Esophagus squamous epithelium (tissue), 4 donors: ENCODE data around the gene PTPN5.

Experiments
- CTCF ChIP-seq, 6 experiments: fragments of 450-650 bp in 4 of 6; fragments of 200-600 bp in 2 of 6; sonication (generic) in 2 of 6; IDR thresholded peaks; one replicate each; pipeline ENCODE4 v1.5.1; 2016 to 2019; ENCODE audit warnings: antibody characterized with exemption in 6 of 6, mild to moderate bottlenecking in 4 of 6, moderate library complexity in 4 of 6
- POLR2A ChIP-seq, 4 donors: fragments of 450-650 bp; IDR thresholded peaks; one replicate each; pipeline ENCODE4 v1.6.1; 2017; ENCODE audit warnings: antibody characterized with exemption in 4 of 4, mild to moderate bottlenecking in 4 of 4, moderate library complexity in 3 of 4

GRCh38 chr11:18780329-18780728 lies 11.3 kb downstream of the PTPN5 start:
- no peak for TF ChIP-seq POLR2A (IDR thresholded peaks at IDR 0.05)
- TF ChIP-seq CTCF (IDR thresholded peaks at IDR 0.05), result no peak
